DND-41 (cell line): ENCODE data around the gene MORN1.

Experiments
- ATAC-seq: fragments of 200-7000 bp; cut with Tn5 transposase; 3 replicates; pipeline ENCODE4 v1.9.1; 2021; ENCODE audit warnings: low read depth; ENCODE audit not compliant: insufficient read depth
- DNase-seq: peaks from one replicate; pipeline ENCODE4 v3.0.0-alpha.2; 2020
- H2AFZ ChIP-seq: 2 replicates; pipeline ENCODE4 v1.6.0; 2012; ENCODE audit warnings: low read depth, low read length
- H3K27ac ChIP-seq: 2 replicates; pipeline ENCODE4 v1.5.1; 2012; ENCODE audit warnings: low read length, inconsistent platforms
- H3K27me3 ChIP-seq: fragments of 200-600 bp; sonication (generic); 2 replicates; pipeline ENCODE4 v1.6.0; 2012; ENCODE audit warnings: low read length, mild to moderate bottlenecking, inconsistent platforms; ENCODE audit not compliant: insufficient read depth, poor library complexity
- H3K36me3 ChIP-seq: 2 replicates; pipeline ENCODE4 v1.5.1; 2012; ENCODE audit warnings: low read length, inconsistent platforms; ENCODE audit not compliant: insufficient read depth
- H3K4me1 ChIP-seq: 2 replicates; pipeline ENCODE4 v1.5.1; 2012; ENCODE audit warnings: mild to moderate bottlenecking, low read length; ENCODE audit not compliant: insufficient read depth
- H3K4me2 ChIP-seq: 2 replicates; pipeline ENCODE4 v1.6.0; 2012; ENCODE audit warnings: mild to moderate bottlenecking, moderate library complexity, low read length, inconsistent platforms; ENCODE audit not compliant: insufficient read depth
- H3K4me3 ChIP-seq, 2 experiments: fragments of 200-600 bp in 1 of 2; shearing (Covaris generic) in 1 of 2; 2 replicates each; pipeline ENCODE4 v1.5.1; 2012 to 2016; ENCODE audit warnings: inconsistent platforms in 2 of 2, low read length in 2 of 2, mild to moderate bottlenecking in 2 of 2, low read depth in 1 of 2, moderate library complexity in 1 of 2
- H3K79me2 ChIP-seq: 2 replicates; pipeline ENCODE4 v1.6.0; 2012; ENCODE audit warnings: low read length, inconsistent platforms; ENCODE audit not compliant: insufficient read depth
- H3K9ac ChIP-seq: 2 replicates; pipeline ENCODE4 v1.6.0; 2012; ENCODE audit warnings: low read depth, mild to moderate bottlenecking, inconsistent platforms, low read length, moderate library complexity
- H3K9me3 ChIP-seq: 2 replicates; pipeline ENCODE4 v1.5.1; 2012; ENCODE audit warnings: low read length, moderate library complexity, mild to moderate bottlenecking, inconsistent platforms; ENCODE audit not compliant: insufficient read depth, severe bottlenecking
- H4K20me1 ChIP-seq: 2 replicates; pipeline ENCODE4 v1.6.0; 2012; ENCODE audit warnings: low read length; ENCODE audit not compliant: insufficient read depth
- CTCF ChIP-seq: IDR thresholded peaks from 2 replicates; pipeline ENCODE4 v1.5.1; 2012; ENCODE audit warnings: borderline replicate concordance, low read length, moderate library complexity, mild to moderate bottlenecking; ENCODE audit not compliant: poor library complexity, severe bottlenecking; ENCODE audit errors: extremely low read depth
- EZH2 ChIP-seq: IDR thresholded peaks from 3 replicates; pipeline ENCODE4 v1.6.1; 2012; ENCODE audit warnings: borderline replicate concordance, low read depth, mild to moderate bottlenecking, moderate library complexity, low read length, inconsistent platforms; ENCODE audit not compliant: severe bottlenecking

Gene MORN1

GRCh38 chr1:2391931-2392509 lies 666 bp upstream of the MORN1 start:
- H3K9ac ChIP-seq, result peak overlapping the region; percentile 68
- no peaks in the 10 kb centered on the region for H3K9me3 ChIP-seq
- H3K27me3 ChIP-seq, result no peaks in the 10 kb centered on the region
- ATAC-seq, result peak; percentile 6; the same call in 2 of the 3 replicates
- TF ChIP-seq EZH2 (no peak), CTCF (no peak)
- H3K4me2 ChIP-seq, result peak overlapping the region; percentile 94
- H3K4me3 ChIP-seq, result peak overlapping the region; percentile 66 to 96
- peaks cover 61% of the 10 kb centered on the region for H3K36me3 ChIP-seq
- DNase-seq, result no peak
- H3K79me2 ChIP-seq, result peaks cover 60% of the 10 kb centered on the region
- H3K4me1 ChIP-seq, result peaks cover 34% of the 10 kb centered on the region
- peaks cover 38% of the 10 kb centered on the region for H4K20me1 ChIP-seq
- H3K27ac ChIP-seq, result peak overlapping the region; percentile 76
- H2AFZ ChIP-seq, result peak overlapping the region; percentile 68; the same call in 1 of the 2 replicates

GRCh38 chr1:2389644-2390043 lies 1.7 kb downstream of the MORN1 start:
- H3K9me3 ChIP-seq, result no peaks in the 10 kb centered on the region
- no peak overlapping the region for H2AFZ ChIP-seq
- ATAC-seq (no peak), DNase-seq (no peak)
- peaks cover 34% of the 10 kb centered on the region for H3K4me1 ChIP-seq
- no peak overlapping the region for H3K27ac ChIP-seq
- H3K4me2 ChIP-seq, result peak overlapping the region; percentile 89; the same call in 1 of the 2 replicates
- H3K36me3 ChIP-seq, result peaks cover 43% of the 10 kb centered on the region
- peak overlapping the region in 1 of 2 experiments; percentile 96; a peak in 1 of 4 replicates for H3K4me3 ChIP-seq
- peaks cover 46% of the 10 kb centered on the region for H3K79me2 ChIP-seq
- peak overlapping the region; percentile 68; the same call in 1 of the 2 replicates for H3K9ac ChIP-seq
- peaks cover 30% of the 10 kb centered on the region for H4K20me1 ChIP-seq
- H3K27me3 ChIP-seq, result no peaks in the 10 kb centered on the region
- TF ChIP-seq CTCF, result no peak

GRCh38 chr1:2388004-2388913 lies 3.1 kb downstream of the MORN1 start:
- H3K4me3 ChIP-seq, result no peak overlapping the region
- H3K36me3 ChIP-seq, result peaks cover 29% of the 10 kb centered on the region
- TF ChIP-seq EZH2 (no peak), CTCF (no peak)
- no peaks in the 10 kb centered on the region for H3K27me3 ChIP-seq
- ATAC-seq (no peak), DNase-seq (no peak)
- peaks cover 16% of the 10 kb centered on the region for H4K20me1 ChIP-seq
- H3K9me3 ChIP-seq, result no peaks in the 10 kb centered on the region
- H3K4me1 ChIP-seq, result peaks cover 25% of the 10 kb centered on the region
- H3K9ac ChIP-seq, result no peak overlapping the region
- no peak overlapping the region for H3K4me2 ChIP-seq
- no peak overlapping the region for H3K27ac ChIP-seq
- no peak overlapping the region for H2AFZ ChIP-seq
- H3K79me2 ChIP-seq, result peaks cover 32% of the 10 kb centered on the region
